Suppressor macrophage treated with lipopolysaccharide for 1 hour (primary cell): ENCODE data around the gene COL4A4.
"Not testable (repeated sequence)": the region's sequence is repeated elsewhere in the genome, so short reads cannot be mapped to it uniquely, and the experiment has no call there.

Experiments
- DNase-seq, 3 donors: peaks; one replicate each; pipeline ENCODE4 v3.0.0-alpha.2; 2020 to 2022

COL4A4 gene

DNA sequence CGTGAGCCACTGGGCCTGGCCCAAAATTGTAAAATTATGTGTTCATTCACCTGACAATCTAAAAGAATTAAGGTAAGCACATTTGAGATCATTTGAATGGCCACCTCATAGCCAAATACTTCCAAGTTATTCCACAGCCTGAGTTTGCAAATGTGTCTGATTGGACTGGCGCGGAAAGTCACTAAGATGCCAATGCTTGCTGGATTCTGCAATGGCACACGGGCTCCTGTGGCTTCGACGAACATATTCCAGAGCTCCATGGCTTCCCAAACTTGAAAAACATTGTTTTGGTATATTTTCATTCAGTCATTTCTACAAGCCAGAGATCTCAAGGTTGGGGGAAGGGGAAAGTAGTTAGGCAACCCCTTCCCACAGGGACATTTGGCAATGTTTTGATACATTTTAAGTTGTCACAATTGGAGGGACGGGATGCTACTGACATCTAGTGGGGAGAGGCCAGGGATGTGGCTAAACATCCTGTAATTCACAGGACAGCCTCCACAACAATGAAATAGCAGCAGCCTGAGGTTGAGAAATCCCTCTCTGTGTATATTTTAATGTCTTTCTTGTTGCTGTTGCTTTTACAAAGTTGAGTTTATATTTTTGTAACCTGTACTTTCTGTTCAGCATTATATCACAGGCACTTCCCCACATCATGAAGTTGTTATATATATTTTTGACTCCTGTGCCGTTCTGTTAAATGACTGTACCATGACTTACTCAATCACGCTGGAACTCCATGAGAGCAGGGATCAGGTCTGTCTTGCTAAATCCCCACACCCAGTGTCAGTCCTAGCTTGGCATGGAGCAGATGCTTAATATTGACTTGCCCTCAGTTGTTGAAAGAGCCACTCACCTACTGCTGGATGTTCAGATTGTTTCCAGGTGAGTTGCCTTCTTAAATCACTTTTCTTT is 56.9 kb downstream of the COL4A4 start:
- DNase-seq, result peak; percentile 57 to 66 (median 60)

DNA sequence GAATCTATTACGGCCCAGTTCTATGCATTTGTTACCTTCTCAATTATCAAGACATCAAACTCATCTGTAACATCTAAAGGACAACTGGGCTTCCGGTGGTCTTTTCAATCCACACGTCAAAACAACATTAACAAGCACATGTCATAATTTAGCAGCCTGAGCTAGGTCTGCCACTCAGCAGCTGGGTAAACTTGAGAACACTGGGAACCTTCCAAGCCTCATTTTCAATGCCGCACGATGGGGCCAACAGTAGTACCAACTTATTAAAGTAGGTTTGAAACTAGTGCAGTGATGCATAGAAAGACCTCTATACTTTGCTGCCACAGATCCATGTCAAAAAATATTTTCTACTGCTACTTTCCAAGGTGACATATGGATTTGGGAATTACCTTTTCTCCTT is 60.4 kb downstream of the COL4A4 start:
- no peak for DNase-seq

DNA sequence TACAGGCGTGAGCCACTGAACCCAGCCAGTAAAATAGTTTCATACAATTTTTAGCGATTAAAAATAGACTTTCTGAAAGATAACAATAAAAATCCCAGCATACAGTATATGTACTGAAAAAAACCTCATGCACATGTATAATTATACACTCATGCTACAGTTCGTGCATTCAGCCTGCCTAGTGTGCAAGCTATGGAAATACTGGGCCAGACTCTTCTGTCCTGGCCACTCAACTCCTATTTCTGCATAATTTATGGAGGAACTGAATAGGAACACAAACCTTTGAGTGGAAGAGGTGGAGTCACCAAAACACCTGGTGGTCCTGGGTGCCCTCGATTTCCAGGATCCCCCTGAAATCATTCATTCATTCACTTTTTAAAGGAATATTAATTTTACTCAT is 64.7 kb downstream of the COL4A4 start:
- DNase-seq, result no peak

DNA sequence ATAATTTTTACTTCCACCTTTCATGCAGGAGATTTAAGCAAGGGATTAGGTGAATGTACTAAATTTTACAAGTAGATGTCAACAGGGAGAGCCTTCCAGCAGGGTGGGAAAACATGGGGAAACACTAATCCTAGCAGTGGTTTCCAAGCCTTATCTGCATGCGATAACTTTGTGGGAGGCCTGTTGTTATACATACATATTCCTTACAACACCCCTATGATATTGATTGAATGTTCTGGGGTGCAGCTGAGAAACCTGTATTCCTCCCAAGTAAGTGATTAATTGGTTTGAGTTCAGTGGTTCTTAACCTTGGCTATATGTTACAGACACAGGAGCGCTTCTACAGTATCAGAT is 65.9 kb downstream of the COL4A4 start:
- no peak for DNase-seq

DNA sequence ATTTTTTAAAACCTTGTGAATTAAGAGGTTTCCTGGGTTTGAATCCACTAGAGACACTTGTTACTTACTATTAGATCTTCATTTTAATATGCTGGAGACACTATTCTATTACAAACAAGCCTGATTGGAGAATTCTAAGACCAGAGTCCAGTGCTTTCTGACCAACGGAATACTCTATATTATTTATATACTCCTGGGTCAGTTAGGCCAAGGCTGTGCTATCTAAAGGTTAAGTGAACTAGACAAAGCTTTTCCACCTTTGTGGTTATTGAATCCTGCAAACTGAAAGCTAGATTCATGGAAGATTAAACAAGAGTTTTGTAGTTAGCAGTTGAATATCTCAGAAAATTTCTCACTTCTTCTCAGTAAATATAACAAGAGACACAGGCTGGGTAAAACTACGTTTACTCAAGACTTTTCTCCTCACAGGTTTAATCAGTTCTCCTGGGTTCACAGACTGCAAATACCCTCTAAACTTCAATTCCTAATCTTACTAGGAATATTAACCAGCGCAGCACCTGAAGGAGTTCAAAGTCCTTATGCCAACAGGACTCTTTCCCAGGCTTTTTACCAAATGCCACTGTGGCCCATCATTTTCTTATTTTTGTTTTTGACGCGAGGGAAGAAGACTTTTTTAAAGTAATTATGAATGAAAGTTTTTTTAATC is 66.4 kb downstream of the COL4A4 start:
- DNase-seq, result no peak

DNA sequence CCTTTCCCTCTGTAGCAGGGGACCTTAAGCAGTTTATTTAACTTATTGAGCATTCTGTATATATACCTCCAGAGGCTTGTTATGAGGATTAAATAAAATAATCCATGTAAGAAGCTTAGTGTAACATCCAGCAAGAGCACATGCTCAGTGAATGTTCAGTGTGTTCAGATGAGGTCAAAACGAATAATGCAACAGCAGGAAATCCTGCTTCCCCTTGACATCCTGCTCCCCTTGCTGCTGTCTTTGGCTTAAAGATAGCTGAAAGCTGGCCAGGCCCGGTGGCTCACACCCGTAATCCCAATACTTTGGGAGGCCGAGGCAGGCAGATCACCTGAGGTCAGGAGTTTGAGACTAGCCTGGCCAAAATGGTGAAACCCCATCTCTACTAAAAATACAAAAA is 68.7 kb downstream of the COL4A4 start:
- DNase-seq, result no peak

DNA sequence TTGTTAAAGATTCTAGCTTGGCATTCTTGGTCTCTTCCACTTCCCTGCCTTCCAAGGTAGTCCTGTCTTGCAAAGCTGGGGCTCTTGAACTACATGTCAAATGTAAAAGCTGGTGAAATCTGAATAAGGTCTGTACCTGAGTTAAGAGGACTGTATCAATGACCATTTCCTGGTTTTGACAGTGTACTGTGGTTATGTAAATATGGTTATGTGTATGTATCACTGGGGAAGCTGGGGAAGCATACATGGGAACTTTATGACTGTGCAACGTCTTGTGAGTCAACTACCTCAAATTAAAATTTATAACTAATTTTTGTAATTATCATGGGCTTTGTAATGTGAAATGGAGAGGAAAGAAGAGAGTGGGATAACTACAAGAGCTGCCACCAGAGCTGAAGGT is 81.7 kb downstream of the COL4A4 start:
- DNase-seq, result no peak

DNA sequence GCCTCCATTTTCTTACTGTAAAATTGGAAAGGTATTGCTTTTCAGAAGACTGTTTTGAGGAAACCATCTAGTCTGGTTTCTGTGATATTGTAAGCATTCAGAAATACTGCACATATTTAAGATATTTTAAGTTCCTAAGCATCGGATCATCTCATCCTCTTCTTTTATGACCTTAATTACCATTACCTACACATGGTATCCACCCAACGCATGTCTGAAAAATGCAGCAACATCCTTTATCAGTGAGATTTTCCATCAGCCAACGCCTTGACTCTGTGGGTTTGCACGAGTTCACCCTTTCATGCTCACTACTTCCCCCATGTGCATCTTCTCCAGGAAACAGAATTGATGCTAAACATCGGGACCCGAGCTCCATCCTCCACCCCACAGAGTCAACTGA is 84.3 kb downstream of the COL4A4 start:
- no peak for DNase-seq

DNA sequence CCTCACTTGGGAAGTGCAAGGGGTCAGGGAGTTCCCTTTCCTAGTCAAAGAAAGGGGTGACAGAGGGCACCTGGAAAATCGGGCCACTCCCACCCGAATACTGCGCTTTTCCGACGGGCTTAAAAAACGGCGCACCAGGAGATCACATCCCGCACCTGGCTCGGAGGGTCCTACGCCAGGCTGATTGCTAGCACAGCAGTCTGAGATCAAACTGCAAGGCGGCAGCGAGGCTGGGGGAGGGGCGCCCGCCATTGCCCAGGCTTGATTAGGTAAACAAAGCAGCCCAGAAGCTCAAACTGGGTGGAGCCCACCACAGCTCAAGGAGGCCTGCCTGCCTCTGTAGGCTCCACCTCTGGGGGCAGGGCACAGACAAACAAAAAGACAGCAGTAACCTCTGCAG is 98.9 kb downstream of the COL4A4 start:
- DNase-seq, result not testable (repeated sequence)

DNA sequence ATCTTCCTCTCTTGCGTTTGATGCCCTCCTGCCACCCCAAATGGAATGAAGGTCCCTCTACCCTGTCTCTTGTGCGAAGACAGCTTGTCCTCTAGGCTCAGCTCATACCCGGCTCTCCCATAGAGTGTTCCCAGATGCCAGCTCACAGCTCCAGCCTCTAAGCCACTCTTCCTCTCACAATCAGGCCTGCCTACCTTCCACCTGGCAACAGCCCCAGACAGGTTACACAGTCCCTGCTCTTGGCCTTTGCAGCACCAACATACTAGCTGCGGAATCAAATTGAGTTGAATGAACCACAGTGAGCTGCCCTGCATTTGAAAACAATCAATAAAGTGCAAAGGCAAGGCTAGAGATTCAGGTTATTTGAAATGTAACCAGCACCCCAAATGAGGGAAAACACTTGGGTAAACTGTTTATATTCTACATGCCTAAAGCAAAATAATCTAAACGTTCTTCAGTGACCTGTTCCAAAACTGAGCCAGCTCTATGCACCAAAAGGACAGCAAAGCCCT is 105.1 kb downstream of the COL4A4 start:
- no peak for DNase-seq

DNA sequence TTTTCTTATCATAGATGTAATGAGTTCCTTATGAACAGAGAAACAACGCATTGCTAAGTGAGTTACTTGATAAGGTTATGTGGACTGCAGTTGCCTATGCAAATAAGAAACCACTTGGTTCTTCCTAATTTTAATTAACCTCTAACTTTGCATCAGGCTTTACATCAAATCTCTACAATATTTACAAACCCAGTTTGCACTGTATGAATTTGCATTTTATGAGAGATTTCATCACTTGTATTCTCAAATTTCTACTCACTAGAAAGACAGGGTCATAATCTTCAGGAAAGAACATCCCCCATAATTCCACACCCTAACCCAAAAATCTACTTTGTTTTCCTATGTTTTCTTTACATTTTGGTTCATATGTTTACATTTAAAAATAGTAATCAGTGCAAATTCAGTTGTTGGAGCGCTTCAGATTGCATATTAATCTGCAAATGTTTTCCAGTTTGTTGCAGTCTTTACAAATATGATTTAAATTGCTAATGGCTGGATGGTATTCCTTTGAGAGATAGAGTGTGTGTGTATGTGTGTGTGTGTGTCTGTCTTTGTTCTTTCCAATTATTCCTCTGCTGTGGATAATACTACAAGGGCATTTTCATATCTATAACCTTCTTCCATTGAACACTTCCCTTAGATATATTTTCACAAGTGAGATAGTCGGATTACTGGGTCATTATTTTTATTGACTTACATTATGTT is 106.1 kb downstream of the COL4A4 start:
- no peak for DNase-seq

DNA sequence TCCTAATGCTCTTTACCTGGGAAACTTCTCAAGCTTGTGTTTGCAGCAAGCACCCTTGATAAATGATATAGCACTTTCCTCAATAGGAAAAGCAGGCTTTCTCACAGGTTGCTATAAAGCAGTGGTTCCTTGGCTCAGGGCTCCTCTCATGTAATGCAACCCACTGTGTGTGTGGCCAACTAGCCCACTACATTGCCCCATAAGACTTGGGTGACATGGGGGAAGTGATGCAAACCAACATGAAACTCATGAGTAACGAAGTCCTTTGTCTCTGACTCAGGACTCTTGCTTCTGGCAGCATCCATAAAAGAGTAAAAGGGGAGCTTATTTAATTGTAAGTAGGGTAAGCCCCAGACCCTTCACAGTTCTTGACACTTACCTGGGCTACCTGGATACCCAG is 106.9 kb downstream of the COL4A4 start:
- DNase-seq, result peak in 1 of 3 donors; percentile 1

DNA sequence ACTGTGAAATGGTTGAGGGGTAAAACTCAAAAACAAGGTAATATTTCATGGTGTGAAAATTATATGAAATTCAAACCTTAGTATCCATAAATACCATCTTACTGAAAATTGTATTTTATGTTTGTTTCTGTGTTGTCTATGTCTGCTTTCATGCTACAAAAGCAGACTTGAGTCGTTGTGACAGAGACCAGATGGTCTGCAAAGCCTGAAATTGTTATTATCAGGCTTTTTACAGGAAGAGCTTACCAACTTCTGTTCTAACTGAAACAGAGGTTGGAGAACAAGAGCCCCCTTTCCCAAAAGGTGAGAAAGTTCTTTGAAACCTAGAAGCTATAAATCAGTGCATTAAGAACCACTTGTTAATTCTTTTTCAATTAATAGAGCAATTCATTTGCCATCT is 110.0 kb downstream of the COL4A4 start:
- DNase-seq, result no peak

DNA sequence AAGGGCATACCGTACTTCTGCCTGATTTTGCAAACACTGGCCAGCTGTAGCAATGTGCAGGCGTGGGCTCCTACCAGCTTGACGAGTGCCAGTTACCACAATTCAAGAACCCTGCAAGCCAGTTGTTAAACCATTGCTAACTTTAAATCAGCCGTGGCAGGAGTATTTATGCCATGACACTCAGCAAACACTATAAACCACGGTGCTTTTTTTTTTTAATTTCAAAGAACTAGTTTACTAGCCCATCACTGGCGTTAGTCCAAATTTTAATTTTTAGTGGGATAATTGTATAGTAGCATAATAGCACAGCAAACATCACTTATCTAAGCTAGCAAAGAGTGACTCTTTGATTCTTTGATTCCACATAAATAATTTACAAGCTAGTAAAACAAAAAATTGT is 111.1 kb downstream of the COL4A4 start:
- no peak for DNase-seq

DNA sequence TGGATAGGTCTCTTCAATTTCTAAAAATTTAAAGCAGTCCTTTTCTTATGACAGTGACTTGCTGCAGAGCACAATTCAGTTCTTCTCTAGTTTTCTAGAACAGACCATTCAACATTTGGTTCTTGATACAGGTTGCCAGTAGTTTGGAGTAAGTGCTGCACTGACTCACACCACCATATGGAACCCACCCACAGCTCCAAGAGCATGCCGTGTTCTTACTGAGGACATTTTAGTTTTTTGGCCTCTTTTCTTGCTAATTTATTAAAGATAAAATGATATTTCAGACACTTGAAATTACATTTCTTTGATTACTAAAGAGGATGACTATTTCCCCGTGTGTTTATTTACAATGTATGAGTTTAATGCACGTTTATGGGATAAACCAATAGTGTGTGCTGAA is 120.0 kb downstream of the COL4A4 start:
- DNase-seq, result no peak

DNA sequence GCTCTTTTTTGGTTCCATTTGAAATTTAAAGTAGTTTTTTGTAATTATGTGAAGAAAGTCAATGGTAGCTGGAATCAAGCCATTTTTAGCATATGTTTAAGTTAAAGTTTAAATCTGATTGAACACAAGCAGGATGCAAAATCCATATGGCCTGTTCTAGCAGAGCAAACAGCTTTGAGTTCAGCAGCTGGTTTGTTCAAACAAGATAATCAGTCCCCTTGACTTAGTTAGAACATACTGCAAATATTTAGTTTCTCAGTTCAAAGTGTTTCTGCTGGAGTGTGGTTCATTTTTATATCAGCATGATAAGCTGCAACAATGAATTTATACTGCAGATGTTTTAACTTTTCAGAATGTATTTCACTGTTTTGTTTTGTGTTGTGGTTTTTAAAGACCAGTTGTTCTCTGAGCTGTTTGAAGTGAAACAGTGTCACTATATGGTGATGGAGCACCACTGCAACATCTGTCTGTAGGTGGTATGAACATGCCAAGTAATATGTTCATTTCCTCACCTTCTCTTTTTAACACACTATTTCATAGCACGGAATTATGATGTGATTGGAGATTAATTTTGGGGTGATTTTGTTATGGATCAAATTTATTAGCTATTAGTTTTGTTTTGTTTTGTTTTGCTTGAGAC is 125.3 kb downstream of the COL4A4 start:
- DNase-seq, result no peak

DNA sequence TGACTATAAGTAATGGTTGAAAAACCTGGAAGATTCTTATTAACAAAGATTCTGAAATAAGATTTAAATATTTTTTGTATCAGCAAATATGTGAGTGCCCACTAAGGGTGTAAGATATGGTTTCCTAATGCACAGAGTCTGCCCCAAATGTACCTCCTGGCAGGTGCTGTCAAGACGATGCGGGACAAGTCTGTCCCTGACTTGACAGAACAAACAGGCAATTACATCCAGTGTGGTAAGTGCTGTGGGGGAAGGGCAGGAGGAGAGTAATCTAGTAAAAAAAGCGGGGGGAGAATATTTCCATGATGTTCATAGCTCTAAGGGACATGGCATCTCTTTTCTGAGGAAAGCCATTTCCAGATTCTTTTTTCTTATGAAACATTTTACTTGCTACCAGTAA is 127.5 kb downstream of the COL4A4 start:
- DNase-seq, result no peak

DNA sequence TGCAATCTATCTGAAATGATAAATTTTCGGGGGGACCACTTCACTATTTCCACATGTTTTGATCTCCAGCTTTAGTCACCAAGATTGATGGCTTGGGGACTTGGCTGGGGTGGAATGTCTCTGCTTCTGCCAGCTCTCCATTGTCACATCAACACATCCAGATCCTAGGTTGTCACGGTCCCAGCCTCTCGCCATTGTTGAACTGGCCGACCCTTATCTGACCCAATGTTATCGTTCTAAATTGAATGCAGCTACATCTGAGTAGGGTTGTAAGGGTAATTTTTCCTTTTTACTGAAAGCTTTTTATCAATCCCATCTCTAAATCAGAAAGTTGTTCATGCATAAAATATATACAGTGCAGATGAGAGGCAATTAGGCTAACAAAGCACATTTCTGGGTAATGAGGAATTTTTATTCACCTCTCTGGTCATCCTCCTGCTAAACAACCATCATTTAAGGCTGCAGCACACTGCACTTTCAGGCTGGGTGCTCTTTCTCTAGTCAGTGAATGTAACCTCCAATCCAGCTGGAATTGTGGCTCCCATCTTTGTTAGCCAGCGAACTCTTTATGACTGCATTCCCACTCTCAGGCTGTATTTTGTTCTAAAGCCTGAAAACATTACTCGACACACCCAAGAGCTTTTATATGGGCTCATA is 128.2 kb downstream of the COL4A4 start:
- no peak for DNase-seq

DNA sequence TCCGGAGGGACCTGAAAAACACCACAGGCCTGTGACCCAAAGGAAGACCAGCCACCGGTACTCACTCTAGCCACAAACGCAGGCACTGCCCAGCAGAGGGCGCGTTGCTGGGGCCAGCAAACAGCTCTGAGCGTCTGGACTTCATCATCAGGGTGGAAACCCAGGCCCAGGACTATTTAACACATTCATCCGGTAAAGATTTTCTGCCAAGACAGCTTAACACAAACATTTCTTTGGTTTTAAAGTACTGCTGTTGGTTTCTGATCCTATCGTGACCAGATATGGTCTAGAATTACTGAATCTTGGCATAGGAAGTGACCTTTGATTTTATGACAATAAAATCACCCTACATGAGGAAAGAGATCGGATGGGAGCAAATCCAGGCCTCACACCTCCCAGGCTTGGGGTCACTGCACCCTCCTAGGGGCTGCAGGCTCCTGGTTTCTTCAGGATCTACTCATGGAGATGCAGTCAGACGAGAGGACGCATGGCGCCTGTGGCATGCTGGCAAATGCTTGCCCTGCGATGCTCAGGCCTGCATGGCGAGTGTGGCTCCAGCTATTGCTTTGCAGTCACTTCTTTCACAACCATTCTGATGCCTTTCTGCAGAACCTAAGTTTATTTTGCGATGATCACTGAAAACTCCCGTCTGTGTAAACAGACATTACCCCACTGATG is 130.4 kb downstream of the COL4A4 start:
- peak; percentile 27 to 58 (median 42) for DNase-seq

DNA sequence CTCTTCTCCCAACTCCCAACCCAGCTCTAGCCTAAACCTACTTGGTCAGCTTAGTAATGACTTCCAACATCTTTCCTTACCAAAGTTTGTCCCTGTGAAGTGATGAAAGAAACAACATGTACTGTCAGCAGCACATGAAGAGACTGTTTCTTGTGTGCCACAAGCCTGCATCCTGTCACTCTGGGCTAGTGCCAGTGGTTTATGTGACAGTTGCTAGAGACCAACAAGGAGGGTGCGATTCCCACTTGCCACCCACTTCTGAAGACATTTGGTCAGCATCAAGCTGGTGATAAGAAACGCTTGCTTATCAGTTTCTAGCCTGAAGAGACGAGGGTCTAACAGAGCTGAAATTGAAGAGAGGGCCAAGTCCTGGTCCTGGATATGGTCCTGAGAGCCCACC is 132.6 kb downstream of the COL4A4 start:
- DNase-seq, result no peak

DNA sequence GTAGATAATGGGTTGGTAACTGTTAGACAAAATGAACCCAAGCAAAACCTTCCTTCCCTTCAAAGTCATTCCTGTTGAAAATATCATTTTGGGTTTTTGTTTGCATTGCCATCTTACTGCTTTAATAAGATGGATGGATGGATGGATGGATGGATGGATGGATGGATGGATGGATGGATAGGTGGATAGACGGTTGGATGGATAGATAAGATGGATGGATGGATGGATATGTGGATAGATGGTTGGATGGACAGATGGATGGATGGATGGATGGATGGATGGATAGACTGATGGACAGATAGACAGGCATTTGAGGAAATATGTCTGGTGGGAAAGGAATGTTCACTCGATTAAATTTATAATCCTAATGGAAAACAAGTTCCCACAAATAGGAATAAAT is 133.2 kb downstream of the COL4A4 start:
- DNase-seq, result no peak
